SJSA1 (cell line): ENCODE data around the gene MAP3K15. TPM values are rescaled to one million over a fixed set of nuclear protein-coding genes. Genes with fewer than 3 reads are reported as not detected.
A peak's percentile ranks its signal among the peaks of the same experiment; 100 is the strongest.

Experiments used
- DNase-seq, 2 experiments: peaks; one replicate each; pipeline ENCODE4 v3.0.0-alpha.2; 2015 to 2020; ENCODE audit warnings: low spot score in 2 of 2, low read depth in 1 of 2
- H3K27ac ChIP-seq: fragments of 250-450 bp; sonication (Bioruptor Pico); 2 replicates; pipeline ENCODE4 v1.5.1; 2020; ENCODE audit warnings: mild to moderate bottlenecking, moderate library complexity
- H3K27me3 ChIP-seq: fragments of 250-450 bp; sonication (Bioruptor Pico); replicated peaks from 2 replicates; pipeline ENCODE4 v1.5.1; 2020; ENCODE audit warnings: mild to moderate bottlenecking, moderate library complexity
- H3K36me3 ChIP-seq: fragments of 250-450 bp; sonication (Bioruptor Pico); 2 replicates; pipeline ENCODE4 v1.5.1; 2020; ENCODE audit warnings: mild to moderate bottlenecking
- H3K4me1 ChIP-seq: fragments of 250-450 bp; sonication (Bioruptor Pico); replicated peaks from 2 replicates; pipeline ENCODE4 v1.6.1; 2021; ENCODE audit warnings: mild to moderate bottlenecking
- H3K4me3 ChIP-seq: fragments of 250-450 bp; sonication (Bioruptor Pico); 2 replicates; pipeline ENCODE4 v1.5.1; 2020; ENCODE audit warnings: mild to moderate bottlenecking
- H3K9me3 ChIP-seq: fragments of 250-450 bp; sonication (Bioruptor Pico); replicated peaks from 2 replicates; pipeline ENCODE4 v1.5.1; 2020; ENCODE audit warnings: mild to moderate bottlenecking
- total RNA-seq: library from RNA; depleted of rRNA; stranded (reverse); fragments of >200 nt; shearing (Covaris generic); gene quantifications from 2 replicates; pipeline ENCODE4 v1.2.3, GENCODE V29; 2014

The MAP3K15 gene
- total RNA-seq, 1 experiment from 2014 or later, result not detected

- H3K36me3 ChIP-seq, result no peaks in the 10 kb centered on the region
- no peak overlapping the region for H3K4me3 ChIP-seq
- H3K9me3 ChIP-seq, result no peaks in the 10 kb centered on the region
- H3K27ac ChIP-seq, result no peak overlapping the region
- no peaks in the 10 kb centered on the region for H3K27me3 ChIP-seq
- no peak for DNase-seq
- no peaks in the 10 kb centered on the region for H3K4me1 ChIP-seq
Measured at GRCh38 chrX:19548279-19548678, 33.0 kb upstream of the MAP3K15 start.

- DNase-seq, result no peak
- no peaks in the 10 kb centered on the region for H3K4me1 ChIP-seq
- no peaks in the 10 kb centered on the region for H3K36me3 ChIP-seq
- no peak overlapping the region for H3K27ac ChIP-seq
- no peak overlapping the region for H3K4me3 ChIP-seq
- H3K9me3 ChIP-seq, result no peaks in the 10 kb centered on the region
- no peaks in the 10 kb centered on the region for H3K27me3 ChIP-seq
Measured at GRCh38 chrX:19545651-19546050, 30.3 kb upstream of the MAP3K15 start.

GRCh38 chrX:19544693-19545305 is 29.5 kb upstream of the MAP3K15 start:
- H3K27ac ChIP-seq, result no peak overlapping the region
- peak; percentile 21 to 44 for DNase-seq

GRCh38 chrX:19543951-19544381 is 28.7 kb upstream of the MAP3K15 start:
- H3K27ac ChIP-seq, result no peak overlapping the region

More at GRCh38 chrX:19544693-19545305, 29.5 kb upstream of the MAP3K15 start:
- no peak overlapping the region for H3K4me3 ChIP-seq
- H3K36me3 ChIP-seq, result no peaks in the 10 kb centered on the region
- H3K27me3 ChIP-seq, result no peaks in the 10 kb centered on the region
- H3K4me1 ChIP-seq, result no peaks in the 10 kb centered on the region
- H3K9me3 ChIP-seq, result no peaks in the 10 kb centered on the region

GRCh38 chrX:19543020-19543715 is 27.9 kb upstream of the MAP3K15 start:
- Histone ChIP-seq H3K4me3 (no peak overlapping the region), H3K27me3 (no peaks in the 10 kb centered on the region), H3K36me3 (no peaks in the 10 kb centered on the region), H3K4me1 (no peaks in the 10 kb centered on the region), H3K9me3 (no peaks in the 10 kb centered on the region), H3K27ac (no peak overlapping the region)
- no peak for DNase-seq

More at GRCh38 chrX:19543951-19544381, 28.7 kb upstream of the MAP3K15 start:
- Histone ChIP-seq H3K4me1 (no peaks in the 10 kb centered on the region), H3K27me3 (no peaks in the 10 kb centered on the region), H3K36me3 (no peaks in the 10 kb centered on the region), H3K9me3 (no peaks in the 10 kb centered on the region), H3K4me3 (no peak overlapping the region)
- no peak for DNase-seq

- Histone ChIP-seq H3K36me3 (no peaks in the 10 kb centered on the region), H3K4me3 (no peak overlapping the region), H3K4me1 (no peaks in the 10 kb centered on the region), H3K27me3 (no peaks in the 10 kb centered on the region), H3K27ac (no peak overlapping the region), H3K9me3 (no peaks in the 10 kb centered on the region)
- no peak for DNase-seq
Measured at GRCh38 chrX:19541931-19542330, 26.6 kb upstream of the MAP3K15 start.

- DNase-seq, result no peak
- no peak overlapping the region for H3K27ac ChIP-seq
- H3K36me3 ChIP-seq, result no peaks in the 10 kb centered on the region
- H3K4me1 ChIP-seq, result no peaks in the 10 kb centered on the region
- H3K9me3 ChIP-seq, result no peaks in the 10 kb centered on the region
- no peak overlapping the region for H3K4me3 ChIP-seq
- no peaks in the 10 kb centered on the region for H3K27me3 ChIP-seq
Measured at GRCh38 chrX:19541196-19541595, 25.9 kb upstream of the MAP3K15 start.

GRCh38 chrX:19540076-19540475 is 24.8 kb upstream of the MAP3K15 start:
- Histone ChIP-seq H3K27me3 (no peaks in the 10 kb centered on the region), H3K4me1 (no peaks in the 10 kb centered on the region), H3K36me3 (no peaks in the 10 kb centered on the region), H3K27ac (no peak overlapping the region), H3K4me3 (no peak overlapping the region), H3K9me3 (no peaks in the 10 kb centered on the region)
- DNase-seq, result no peak

GRCh38 chrX:19539665-19540064 is 24.4 kb upstream of the MAP3K15 start:
- Histone ChIP-seq H3K36me3 (no peaks in the 10 kb centered on the region), H3K4me1 (no peaks in the 10 kb centered on the region), H3K4me3 (no peak overlapping the region), H3K27me3 (no peaks in the 10 kb centered on the region), H3K9me3 (no peaks in the 10 kb centered on the region), H3K27ac (no peak overlapping the region)
- DNase-seq, result no peak

GRCh38 chrX:19535476-19535875 is 20.2 kb upstream of the MAP3K15 start:
- Histone ChIP-seq H3K27me3 (no peaks in the 10 kb centered on the region), H3K36me3 (no peaks in the 10 kb centered on the region), H3K27ac (no peak overlapping the region), H3K4me1 (no peaks in the 10 kb centered on the region), H3K4me3 (no peak overlapping the region), H3K9me3 (no peaks in the 10 kb centered on the region)
- DNase-seq, result no peak

GRCh38 chrX:19532709-19533108 is 17.4 kb upstream of the MAP3K15 start:
- no peaks in the 10 kb centered on the region for H3K4me1 ChIP-seq
- H3K4me3 ChIP-seq, result no peak overlapping the region
- no peak overlapping the region for H3K27ac ChIP-seq
- DNase-seq, result no peak
- H3K27me3 ChIP-seq, result no peaks in the 10 kb centered on the region
- no peaks in the 10 kb centered on the region for H3K9me3 ChIP-seq
- H3K36me3 ChIP-seq, result no peaks in the 10 kb centered on the region

GRCh38 chrX:19517965-19518364 is 2.7 kb upstream of the MAP3K15 start:
- H3K4me1 ChIP-seq, result no peaks in the 10 kb centered on the region
- no peaks in the 10 kb centered on the region for H3K9me3 ChIP-seq
- H3K4me3 ChIP-seq, result no peak overlapping the region
- DNase-seq, result no peak
- H3K27ac ChIP-seq, result no peak overlapping the region
- no peaks in the 10 kb centered on the region for H3K36me3 ChIP-seq
- 0 out of 2 replicates have a peak, but pooled peaks cover 3% of the 10 kb centered on the region for H3K27me3 ChIP-seq

- no peak overlapping the region for H3K4me3 ChIP-seq
- H3K27me3 ChIP-seq, result 0 out of 2 replicates have a peak, but pooled peaks cover 3% of the 10 kb centered on the region
- H3K27ac ChIP-seq, result no peak overlapping the region
- H3K36me3 ChIP-seq, result no peaks in the 10 kb centered on the region
- no peaks in the 10 kb centered on the region for H3K4me1 ChIP-seq
- DNase-seq, result no peak
- no peaks in the 10 kb centered on the region for H3K9me3 ChIP-seq
Measured at GRCh38 chrX:19515615-19516105, 352 bp upstream of the MAP3K15 start.

- H3K4me3 ChIP-seq, result no peak overlapping the region
- H3K9me3 ChIP-seq, result no peaks in the 10 kb centered on the region
- no peaks in the 10 kb centered on the region for H3K36me3 ChIP-seq
- DNase-seq, result no peak
- H3K4me1 ChIP-seq, result no peaks in the 10 kb centered on the region
- H3K27me3 ChIP-seq, result 0 out of 2 replicates have a peak, but pooled peaks cover 3% of the 10 kb centered on the region
- no peak overlapping the region for H3K27ac ChIP-seq
Measured at GRCh38 chrX:19513383-19513782, 1.9 kb downstream of the MAP3K15 start.
